Loucy (cell line): ENCODE measurements around the gene CAMTA1.

ENCODE experiments used
- H2AFZ ChIP-seq: fragments of 200-600 bp; sonication (generic); 2 replicates; pipeline ENCODE4 v1.6.0; 2016; ENCODE audit warnings: antibody characterized with exemption, mild to moderate bottlenecking, low read length, moderate library complexity
- H3F3A ChIP-seq: fragments of 200-600 bp; 2 replicates; pipeline ENCODE4 v1.6.0; 2016; ENCODE audit warnings: antibody characterized with exemption, low read depth, mild to moderate bottlenecking
- H3K27me3 ChIP-seq: fragments of 200-600 bp; sonication (generic); 2 replicates; pipeline ENCODE4 v1.6.1; 2014; ENCODE audit warnings: low read length, mild to moderate bottlenecking; ENCODE audit not compliant: insufficient read depth, poor library complexity, severe bottlenecking
- H3K36me3 ChIP-seq: fragments of 200-600 bp; sonication (generic); 2 replicates; pipeline ENCODE4 v1.6.1; 2016; ENCODE audit warnings: low read length; ENCODE audit not compliant: insufficient read depth
- H3K4me1 ChIP-seq: fragments of 200-600 bp; sonication (generic); 2 replicates; pipeline ENCODE4 v1.5.1; 2014; ENCODE audit warnings: low read length, mild to moderate bottlenecking; ENCODE audit not compliant: insufficient read depth, poor library complexity, severe bottlenecking
- H3K4me2 ChIP-seq: fragments of 200-600 bp; sonication (generic); 2 replicates; pipeline ENCODE4 v1.6.0; 2014; ENCODE audit warnings: antibody characterized with exemption, low read length, low read depth, mild to moderate bottlenecking; ENCODE audit not compliant: poor library complexity, severe bottlenecking
- H3K4me3 ChIP-seq: fragments of 200-600 bp; sonication (generic); 2 replicates; pipeline ENCODE4 v1.5.1; 2014; ENCODE audit warnings: low read length, mild to moderate bottlenecking, mixed read lengths; ENCODE audit not compliant: poor library complexity, severe bottlenecking
- H3K79me2 ChIP-seq: fragments of 200-600 bp; sonication (generic); 2 replicates; pipeline ENCODE4 v1.6.1; 2014; ENCODE audit warnings: low read length; ENCODE audit not compliant: insufficient read depth
- H3K9ac ChIP-seq: fragments of 200-600 bp; sonication (generic); 2 replicates; pipeline ENCODE4 v1.6.0; 2014; ENCODE audit warnings: mild to moderate bottlenecking, low read depth, low read length, moderate library complexity; ENCODE audit not compliant: poor library complexity, severe bottlenecking
- H3K9me2 ChIP-seq: fragments of 200-600 bp; sonication (generic); replicated peaks from 2 replicates; pipeline ENCODE4 v1.6.1; 2016; ENCODE audit warnings: low read depth, low read length, mixed read lengths
- H3K9me3 ChIP-seq: fragments of 200-600 bp; sonication (generic); 2 replicates; pipeline ENCODE4 v1.6.1; 2014; ENCODE audit warnings: mild to moderate bottlenecking, antibody characterized with exemption, low read length, low read depth; ENCODE audit not compliant: insufficient read depth
- H4K20me1 ChIP-seq: fragments of 200-600 bp; sonication (generic); 2 replicates; pipeline ENCODE4 v1.6.0; 2014; ENCODE audit warnings: antibody characterized with exemption, low read length, mild to moderate bottlenecking; ENCODE audit not compliant: insufficient read depth, poor library complexity, severe bottlenecking
- CTCF ChIP-seq: fragments of 200-600 bp; sonication (generic); conservative IDR thresholded peaks from 2 replicates; pipeline ENCODE4 v1.5.1; 2014; ENCODE audit warnings: mild to moderate bottlenecking, antibody characterized with exemption, low read length
- EZH2phosphoT487 ChIP-seq: fragments of 200-600 bp; IDR thresholded peaks from 2 replicates; pipeline ENCODE4 v1.6.1; 2018; ENCODE audit warnings: antibody characterized with exemption, mild to moderate bottlenecking, moderate library complexity, borderline replicate concordance

Gene CAMTA1

GRCh38 chr1:7358425-7358824 is 573.2 kb downstream of the CAMTA1 start:
- H3F3A ChIP-seq: no peaks in the 10 kb centered on the region
- no peak overlapping the region for H2AFZ ChIP-seq
- no peaks in the 10 kb centered on the region for H4K20me1 ChIP-seq
- TF ChIP-seq EZH2phosphoT487 (no peak), CTCF (no peak)
- no peaks in the 10 kb centered on the region for H3K36me3 ChIP-seq
- no peak overlapping the region for H3K4me3 ChIP-seq
- H3K9ac ChIP-seq: no peak overlapping the region
- H3K4me2 ChIP-seq: no peak overlapping the region
- H3K9me3 ChIP-seq: peaks cover 8% of the 10 kb centered on the region; the same call in 1 of the 2 replicates
- no peaks in the 10 kb centered on the region for H3K27me3 ChIP-seq
- H3K9me2 ChIP-seq: no peaks in the 10 kb centered on the region
- H3K4me1 ChIP-seq: no peaks in the 10 kb centered on the region
- no peaks in the 10 kb centered on the region for H3K79me2 ChIP-seq

GRCh38 chr1:7360526-7360925 is 575.3 kb downstream of the CAMTA1 start:
- no peaks in the 10 kb centered on the region for H3K4me1 ChIP-seq
- TF ChIP-seq EZH2phosphoT487 (no peak), CTCF (no peak)
- no peak overlapping the region for H3K9ac ChIP-seq
- H3K9me2 ChIP-seq: no peaks in the 10 kb centered on the region
- no peaks in the 10 kb centered on the region for H3F3A ChIP-seq
- H3K79me2 ChIP-seq: no peaks in the 10 kb centered on the region
- no peak overlapping the region for H3K4me2 ChIP-seq
- H4K20me1 ChIP-seq: no peaks in the 10 kb centered on the region
- no peak overlapping the region for H2AFZ ChIP-seq
- no peaks in the 10 kb centered on the region for H3K27me3 ChIP-seq
- H3K4me3 ChIP-seq: no peak overlapping the region
- H3K36me3 ChIP-seq: no peaks in the 10 kb centered on the region
- H3K9me3 ChIP-seq: peaks cover 8% of the 10 kb centered on the region; the same call in 1 of the 2 replicates

- no peak overlapping the region for H3K4me3 ChIP-seq
- no peaks in the 10 kb centered on the region for H3K4me1 ChIP-seq
- no peaks in the 10 kb centered on the region for H4K20me1 ChIP-seq
- H2AFZ ChIP-seq: no peak overlapping the region
- H3K9me2 ChIP-seq: no peaks in the 10 kb centered on the region
- TF ChIP-seq CTCF (no peak), EZH2phosphoT487 (no peak)
- H3K4me2 ChIP-seq: no peak overlapping the region
- H3K36me3 ChIP-seq: no peaks in the 10 kb centered on the region
- no peaks in the 10 kb centered on the region for H3K79me2 ChIP-seq
- H3K9ac ChIP-seq: no peak overlapping the region
- no peaks in the 10 kb centered on the region for H3K27me3 ChIP-seq
- H3F3A ChIP-seq: no peaks in the 10 kb centered on the region
- H3K9me3 ChIP-seq: peaks cover 8% of the 10 kb centered on the region; the same call in 1 of the 2 replicates
Observed at GRCh38 chr1:7362947-7363346, 577.7 kb downstream of the CAMTA1 start.
